ENCODE data around the gene POLG. TPM values are rescaled to one million over a fixed set of nuclear protein-coding genes. Genes with fewer than 3 reads are reported as not detected.

POLG gene
- total RNA-seq, 4 donors from 2014 or later, result 38.4 to 62.0 (median 53.7) TPM

DNA sequence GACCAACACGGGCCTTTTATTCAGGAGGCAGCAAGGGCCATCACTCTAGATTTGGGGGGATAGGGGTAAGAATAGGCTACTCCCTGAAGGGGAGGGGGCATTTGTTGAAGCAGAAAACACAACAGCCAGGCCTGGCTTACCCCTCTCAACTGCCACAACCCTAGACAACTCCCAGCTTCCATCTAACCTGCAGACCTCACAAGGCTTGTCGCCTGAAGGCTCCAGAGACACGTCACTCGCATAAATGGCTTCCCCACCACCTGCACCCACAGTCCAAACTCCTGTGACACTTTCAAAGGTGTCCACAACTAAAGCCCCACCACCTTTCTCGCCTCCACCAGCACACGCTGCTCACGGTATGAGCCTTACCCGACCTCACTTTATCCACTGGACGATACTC, 14.9 kb downstream of the POLG start:
- Histone ChIP-seq H3K27me3 (no peaks in the 10 kb centered on the region), H3K27ac (no peak overlapping the region), H3K4me1 (no peaks in the 10 kb centered on the region), H3K4me3 (no peak overlapping the region), H3K9me3 (no peaks in the 10 kb centered on the region), H3K36me3 (no peaks in the 10 kb centered on the region)
- intact Hi-C loops (cut with DNase I; ENCODE audit: low total_unique reads), result no loop called here
- no peak for TF ChIP-seq POLR2A (IDR thresholded peaks at IDR 0.05)
- TF ChIP-seq, protein P1, sequence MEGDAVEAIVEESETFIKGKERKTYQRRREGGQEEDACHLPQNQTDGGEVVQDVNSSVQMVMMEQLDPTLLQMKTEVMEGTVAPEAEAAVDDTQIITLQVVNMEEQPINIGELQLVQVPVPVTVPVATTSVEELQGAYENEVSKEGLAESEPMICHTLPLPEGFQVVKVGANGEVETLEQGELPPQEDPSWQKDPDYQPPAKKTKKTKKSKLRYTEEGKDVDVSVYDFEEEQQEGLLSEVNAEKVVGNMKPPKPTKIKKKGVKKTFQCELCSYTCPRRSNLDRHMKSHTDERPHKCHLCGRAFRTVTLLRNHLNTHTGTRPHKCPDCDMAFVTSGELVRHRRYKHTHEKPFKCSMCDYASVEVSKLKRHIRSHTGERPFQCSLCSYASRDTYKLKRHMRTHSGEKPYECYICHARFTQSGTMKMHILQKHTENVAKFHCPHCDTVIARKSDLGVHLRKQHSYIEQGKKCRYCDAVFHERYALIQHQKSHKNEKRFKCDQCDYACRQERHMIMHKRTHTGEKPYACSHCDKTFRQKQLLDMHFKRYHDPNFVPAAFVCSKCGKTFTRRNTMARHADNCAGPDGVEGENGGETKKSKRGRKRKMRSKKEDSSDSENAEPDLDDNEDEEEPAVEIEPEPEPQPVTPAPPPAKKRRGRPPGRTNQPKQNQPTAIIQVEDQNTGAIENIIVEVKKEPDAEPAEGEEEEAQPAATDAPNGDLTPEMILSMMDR (IDR thresholded peaks at IDR 0.05), result no peak
- DNase-seq, result no peak

- H3K27me3 ChIP-seq, result no peaks in the 10 kb centered on the region
- H3K27ac ChIP-seq, result no peak overlapping the region
- TF ChIP-seq, protein P1 (IDR thresholded peaks at IDR 0.05), result no peak
- intact Hi-C loops (cut with DNase I; ENCODE audit: low total_unique reads), result no loop called here
- no peaks in the 10 kb centered on the region for H3K9me3 ChIP-seq
- no peaks in the 10 kb centered on the region for H3K4me1 ChIP-seq
- no peak for DNase-seq
- no peaks in the 10 kb centered on the region for H3K36me3 ChIP-seq
- H3K4me3 ChIP-seq, result no peak overlapping the region
Observed at GRCh38 chr15:89317186-89317720, 17.4 kb downstream of the POLG start.

GRCh38 chr15:89316504-89316903, 18.1 kb downstream of the POLG start:
- H3K9me3 ChIP-seq, result no peaks in the 10 kb centered on the region
- intact Hi-C loops (cut with DNase I; ENCODE audit: low total_unique reads), result no loop called here
- no peaks in the 10 kb centered on the region for H3K27me3 ChIP-seq
- no peak for TF ChIP-seq POLR2A (IDR thresholded peaks at IDR 0.05)
- TF ChIP-seq, protein P1 (IDR thresholded peaks at IDR 0.05), result no peak
- no peak overlapping the region for H3K4me3 ChIP-seq
- H3K36me3 ChIP-seq, result no peaks in the 10 kb centered on the region
- no peak for DNase-seq
- H3K4me1 ChIP-seq, result no peaks in the 10 kb centered on the region
- no peak overlapping the region for H3K27ac ChIP-seq

DNA sequence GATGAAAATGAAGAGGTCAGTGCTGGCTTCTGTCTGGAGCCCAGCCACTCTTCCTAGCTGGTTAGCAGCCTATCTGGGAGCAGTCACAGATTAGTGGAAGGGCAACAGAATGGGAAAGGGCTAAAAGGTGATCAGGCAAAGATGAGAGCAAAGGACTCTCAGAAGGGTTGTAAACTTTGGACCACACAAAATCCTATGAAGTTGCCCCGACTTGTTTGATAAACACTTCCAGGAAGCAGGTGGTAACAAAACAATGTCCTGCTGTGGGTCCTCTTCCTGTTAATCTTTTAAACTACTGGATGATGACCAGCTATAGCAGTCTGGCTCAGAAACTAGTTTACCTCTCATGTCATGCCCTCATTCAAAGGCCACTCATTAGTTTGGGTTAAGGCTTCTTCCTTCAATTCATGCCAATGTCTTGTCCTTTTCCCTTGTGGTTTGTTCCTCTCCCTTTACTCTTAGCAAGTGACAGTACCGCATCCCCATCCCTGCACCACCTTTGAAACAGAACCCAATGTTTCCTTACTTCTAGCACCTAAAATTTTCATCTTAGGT, 19.2 kb downstream of the POLG start:
- no peaks in the 10 kb centered on the region for H3K27me3 ChIP-seq
- H3K9me3 ChIP-seq, result no peaks in the 10 kb centered on the region
- H3K36me3 ChIP-seq, result no peaks in the 10 kb centered on the region
- H3K4me1 ChIP-seq, result no peaks in the 10 kb centered on the region
- intact Hi-C loops (cut with DNase I; ENCODE audit: low total_unique reads), result no loop called here
- no peak overlapping the region for H3K4me3 ChIP-seq
- TF ChIP-seq, protein P1 (IDR thresholded peaks at IDR 0.05), result no peak
- no peak for TF ChIP-seq POLR2A (IDR thresholded peaks at IDR 0.05)
- no peak for DNase-seq
- no peak overlapping the region for H3K27ac ChIP-seq

DNA sequence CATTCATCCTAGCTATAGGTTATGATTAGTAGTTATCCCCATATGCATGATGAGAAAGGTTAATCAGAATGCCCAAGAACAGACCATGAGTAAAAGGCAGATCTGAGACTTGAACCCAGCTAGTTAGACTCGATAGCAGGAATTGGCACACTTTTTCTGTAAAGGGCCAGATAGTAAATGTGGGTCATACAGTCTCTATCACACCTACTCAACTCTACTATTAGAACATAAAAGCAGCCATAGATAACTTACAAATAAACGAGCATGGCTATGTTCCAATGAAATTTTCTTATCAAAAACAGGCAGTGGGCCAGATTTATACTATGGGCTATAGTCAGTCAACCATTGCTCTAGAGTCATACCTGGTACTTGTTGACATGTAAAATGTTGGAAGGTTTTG, 24.6 kb downstream of the POLG start:
- intact Hi-C loops (cut with DNase I; ENCODE audit: low total_unique reads), result loop anchor here (10.0 kb wide), 1 partner anchor 575 kb away; no protein-coding TSS in a partner anchor
- no peak for DNase-seq
- no peak overlapping the region for H3K27ac ChIP-seq
- TF ChIP-seq, protein P1 (IDR thresholded peaks at IDR 0.05), result no peak
- TF ChIP-seq POLR2A (IDR thresholded peaks at IDR 0.05), result no peak
- no peaks in the 10 kb centered on the region for H3K9me3 ChIP-seq
- H3K4me1 ChIP-seq, result no peaks in the 10 kb centered on the region
- H3K27me3 ChIP-seq, result no peaks in the 10 kb centered on the region
- H3K4me3 ChIP-seq, result no peak overlapping the region
- H3K36me3 ChIP-seq, result no peaks in the 10 kb centered on the region

Data from uterus (tissue), 4 donors.